Suprapubic skin (tissue), 4 donors: ENCODE measurements around the gene CRYBG1.

Source experiments
- EP300 ChIP-seq: sonication (generic); formaldehyde crosslinking; IDR thresholded peaks from one replicate; pipeline ENCODE4 v1.6.1; 2017; ENCODE audit warnings: antibody characterized with exemption
- POLR2A ChIP-seq, 2 donors: fragments of 450-650 bp; IDR thresholded peaks; one replicate each; pipeline ENCODE4 v1.6.1; 2017; ENCODE audit warnings: antibody characterized with exemption in 2 of 2, mild to moderate bottlenecking in 2 of 2, moderate library complexity in 2 of 2
- POLR2AphosphoS5 ChIP-seq, 3 donors: sonication (generic); formaldehyde crosslinking; IDR thresholded peaks; one replicate each; pipeline ENCODE4 v1.6.1; 2017; ENCODE audit warnings: antibody characterized with exemption in 3 of 3
- TF ChIP-seq, protein P1 (sequence below), 2 donors: fragments of 200-600 bp in 1 of 2; fragments of 450-650 bp in 1 of 2; sonication (generic) in 1 of 2; IDR thresholded peaks; one replicate each; pipeline ENCODE4 v1.5.1; 2016 to 2019; ENCODE audit warnings: antibody characterized with exemption in 2 of 2, mild to moderate bottlenecking in 1 of 2, moderate library complexity in 1 of 2

DNA sequence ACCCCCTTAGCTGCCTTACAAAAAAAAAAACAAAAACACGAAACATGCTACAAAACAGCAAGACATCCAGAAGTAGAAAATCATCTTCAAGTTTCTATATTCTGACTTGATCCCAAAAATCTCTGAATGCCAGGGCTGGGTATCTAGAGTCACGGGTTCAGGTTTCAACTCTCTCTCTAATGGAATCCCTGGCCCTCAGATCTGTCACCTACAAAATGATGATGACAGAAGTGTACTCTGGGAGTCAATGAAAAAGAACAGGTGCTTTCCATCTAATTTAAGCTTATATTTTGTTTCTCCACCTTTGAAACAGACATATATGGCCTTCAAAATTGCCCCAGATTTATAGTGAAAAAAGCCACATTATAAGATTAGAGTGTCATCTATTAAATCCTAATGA is 250.5 kb downstream of the CRYBG1 start:
- TF ChIP-seq EP300, result no peak
- no peak for TF ChIP-seq POLR2AphosphoS5 (IDR thresholded peaks at IDR 0.05)
- TF ChIP-seq, protein P1, sequence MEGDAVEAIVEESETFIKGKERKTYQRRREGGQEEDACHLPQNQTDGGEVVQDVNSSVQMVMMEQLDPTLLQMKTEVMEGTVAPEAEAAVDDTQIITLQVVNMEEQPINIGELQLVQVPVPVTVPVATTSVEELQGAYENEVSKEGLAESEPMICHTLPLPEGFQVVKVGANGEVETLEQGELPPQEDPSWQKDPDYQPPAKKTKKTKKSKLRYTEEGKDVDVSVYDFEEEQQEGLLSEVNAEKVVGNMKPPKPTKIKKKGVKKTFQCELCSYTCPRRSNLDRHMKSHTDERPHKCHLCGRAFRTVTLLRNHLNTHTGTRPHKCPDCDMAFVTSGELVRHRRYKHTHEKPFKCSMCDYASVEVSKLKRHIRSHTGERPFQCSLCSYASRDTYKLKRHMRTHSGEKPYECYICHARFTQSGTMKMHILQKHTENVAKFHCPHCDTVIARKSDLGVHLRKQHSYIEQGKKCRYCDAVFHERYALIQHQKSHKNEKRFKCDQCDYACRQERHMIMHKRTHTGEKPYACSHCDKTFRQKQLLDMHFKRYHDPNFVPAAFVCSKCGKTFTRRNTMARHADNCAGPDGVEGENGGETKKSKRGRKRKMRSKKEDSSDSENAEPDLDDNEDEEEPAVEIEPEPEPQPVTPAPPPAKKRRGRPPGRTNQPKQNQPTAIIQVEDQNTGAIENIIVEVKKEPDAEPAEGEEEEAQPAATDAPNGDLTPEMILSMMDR (IDR thresholded peaks at IDR 0.05), result no peak
- no peak for TF ChIP-seq POLR2A (IDR thresholded peaks at IDR 0.05)
